GM23338 (cell line): Measurements from ENCODE around the gene HAPLN3. TPM values are rescaled to one million over a fixed set of nuclear protein-coding genes. Genes with fewer than 3 reads are reported as not detected.

Experiments used
- ATAC-seq: fragments of 200-7000 bp; cut with Tn5 transposase; 3 replicates; pipeline ENCODE4 v1.9.1; 2020
- DNase-seq: peaks from one replicate; pipeline ENCODE4 v3.0.0-alpha.2; 2015; ENCODE audit warnings: low spot score
- H2AFZ ChIP-seq: fragments of 200-600 bp; sonication (generic); 2 replicates; pipeline ENCODE4 v1.8.0; 2016; ENCODE audit warnings: antibody characterized with exemption, mild to moderate bottlenecking, moderate library complexity
- H3F3A ChIP-seq: fragments of 200-600 bp; sonication (generic); replicated peaks from 2 replicates; pipeline ENCODE4 v1.8.0; 2017; ENCODE audit warnings: antibody characterized with exemption, mixed run types, low read depth
- H3K27ac ChIP-seq: fragments of 200-600 bp; sonication (generic); 2 replicates; pipeline ENCODE4 v1.6.1; 2016; ENCODE audit warnings: low read depth
- H3K27me3 ChIP-seq: fragments of 200-600 bp; sonication (generic); 2 replicates; pipeline ENCODE4 v1.8.0; 2016; ENCODE audit warnings: mild to moderate bottlenecking, mixed run types, moderate library complexity; ENCODE audit not compliant: insufficient read depth
- H3K36me3 ChIP-seq: fragments of 200-600 bp; sonication (generic); 2 replicates; pipeline ENCODE4 v1.8.0; 2016; ENCODE audit warnings: mild to moderate bottlenecking; ENCODE audit not compliant: insufficient read depth
- H3K4me1 ChIP-seq: fragments of 200-600 bp; sonication (generic); 2 replicates; pipeline ENCODE4 v1.8.0; 2016; ENCODE audit warnings: mild to moderate bottlenecking, moderate library complexity; ENCODE audit not compliant: insufficient read depth
- H3K4me2 ChIP-seq: fragments of 200-600 bp; sonication (generic); 2 replicates; pipeline ENCODE4 v1.7.1; 2017; ENCODE audit warnings: mixed run types
- H3K4me3 ChIP-seq: fragments of 200-600 bp; sonication (generic); 2 replicates; pipeline ENCODE4 v1.6.1; 2016; ENCODE audit warnings: mixed run types
- H3K79me2 ChIP-seq: fragments of 200-600 bp; sonication (generic); replicated peaks from 2 replicates; pipeline ENCODE4 v1.8.0; 2017; ENCODE audit warnings: mild to moderate bottlenecking; ENCODE audit not compliant: insufficient read depth
- H3K9me2 ChIP-seq: fragments of 200-600 bp; sonication (generic); 2 replicates; pipeline ENCODE4 v1.8.0; 2017; ENCODE audit not compliant: insufficient read depth
- H4K20me1 ChIP-seq: fragments of 200-600 bp; sonication (generic); replicated peaks from 2 replicates; pipeline ENCODE4 v1.8.0; 2017; ENCODE audit warnings: mild to moderate bottlenecking; ENCODE audit not compliant: insufficient read depth
- H3K27ac Mint-ChIP-seq: 2 replicates; pipeline ENCODE4 v1.8.0; 2020; ENCODE audit warnings: inconsistent platforms, mild to moderate bottlenecking, moderate library complexity, mixed read lengths
- H3K27me3 Mint-ChIP-seq: 3 replicates; pipeline ENCODE4 v1.8.0; 2022; ENCODE audit warnings: low read depth, mild to moderate bottlenecking, moderate library complexity, mixed read lengths, inconsistent platforms; ENCODE audit not compliant: insufficient read depth, poor library complexity
- H3K36me3 Mint-ChIP-seq: 3 replicates; pipeline ENCODE4 v1.8.0; 2021; ENCODE audit warnings: low read depth, mild to moderate bottlenecking, inconsistent platforms, moderate library complexity, mixed read lengths
- H3K4me1 Mint-ChIP-seq: 3 replicates; pipeline ENCODE4 v1.8.0; 2020; ENCODE audit warnings: mild to moderate bottlenecking, inconsistent platforms, mixed read lengths
- H3K4me3 Mint-ChIP-seq: 3 replicates; pipeline ENCODE4 v1.8.0; 2021; ENCODE audit warnings: moderate library complexity, mild to moderate bottlenecking, inconsistent platforms, mixed read lengths
- H3K9me3 Mint-ChIP-seq: 3 replicates; pipeline ENCODE4 v1.8.0; 2020; ENCODE audit warnings: moderate library complexity, mild to moderate bottlenecking, inconsistent platforms, mixed read lengths
- CREB1 ChIP-seq: fragments of 250-450 bp; sonication (Bioruptor Pico); IDR thresholded peaks from 2 replicates; pipeline ENCODE4 v1.5.0; 2020; ENCODE audit warnings: low read depth, mild to moderate bottlenecking, moderate library complexity
- EZH2 ChIP-seq: fragments of 200-600 bp; sonication (generic); IDR thresholded peaks from one replicate; pipeline ENCODE4 v1.8.0; 2017; ENCODE audit warnings: antibody characterized with exemption, mild to moderate bottlenecking, low read depth; ENCODE audit not compliant: unreplicated experiment
- EZH2phosphoT487 ChIP-seq: fragments of 200-600 bp; sonication (generic); IDR thresholded peaks from one replicate; pipeline ENCODE4 v1.8.1; 2018; ENCODE audit warnings: antibody characterized with exemption; ENCODE audit not compliant: unreplicated experiment
- JUNB ChIP-seq: IDR thresholded peaks from one replicate; pipeline ENCODE4 v1.6.1; 2016; ENCODE audit warnings: antibody characterized with exemption; ENCODE audit not compliant: unreplicated experiment
- NANOG ChIP-seq: IDR thresholded peaks from 2 replicates; pipeline ENCODE4 v1.6.1; 2016; ENCODE audit warnings: antibody characterized with exemption, borderline replicate concordance
- POLR2AphosphoS5 ChIP-seq: IDR thresholded peaks from 2 replicates; pipeline ENCODE4 v1.6.1; 2016; ENCODE audit warnings: antibody characterized with exemption, low read depth
- STAT1 ChIP-seq: IDR thresholded peaks from one replicate; pipeline ENCODE4 v1.6.1; 2016; ENCODE audit warnings: antibody characterized with exemption; ENCODE audit not compliant: unreplicated experiment
- ZNF114 ChIP-seq: fragments of 250-450 bp; sonication (Bioruptor Pico); IDR thresholded peaks from 2 replicates; pipeline ENCODE4 v1.5.0; 2020; ENCODE audit warnings: mild to moderate bottlenecking, moderate library complexity
- polyA plus RNA-seq: library from polyadenylated mRNA; unstranded; fragments of >200 nt; fragmentation: Nextera tagmentation; extraction: Ambion mirVana; gene quantifications from 2 replicates; pipeline ENCODE4 v1.2.1, GENCODE V29; 2016
- total RNA-seq: library from RNA; depleted of rRNA; stranded (reverse); fragments of >200 nt; shearing (Covaris generic); gene quantifications from 2 replicates; pipeline ENCODE4 v1.2.3, GENCODE V29; 2014
- TF ChIP-seq, protein P1 (sequence below): IDR thresholded peaks from one replicate; pipeline ENCODE4 v1.6.1; 2018; ENCODE audit warnings: antibody characterized with exemption; ENCODE audit not compliant: unreplicated experiment
- TF ChIP-seq, protein P2 (sequence below): IDR thresholded peaks from 2 replicates; pipeline ENCODE4 v1.6.1; 2016; ENCODE audit warnings: antibody characterized with exemption
- TF ChIP-seq, protein P3 (sequence below), 2 experiments: fragments of 200-600 bp in 1 of 2; sonication (generic) in 1 of 2; conservative IDR thresholded peaks; 2 replicates each; pipeline versions ENCODE4 v1.5.1 to v1.6.1; 2016 to 2017; ENCODE audit warnings: antibody characterized with exemption in 2 of 2, low read depth in 2 of 2, mild to moderate bottlenecking in 2 of 2, moderate library complexity in 1 of 2

The HAPLN3 gene
- total and polyA plus RNA-seq, 2 experiments from 2014 or later: 22.7 to 62.6 TPM

DNA sequence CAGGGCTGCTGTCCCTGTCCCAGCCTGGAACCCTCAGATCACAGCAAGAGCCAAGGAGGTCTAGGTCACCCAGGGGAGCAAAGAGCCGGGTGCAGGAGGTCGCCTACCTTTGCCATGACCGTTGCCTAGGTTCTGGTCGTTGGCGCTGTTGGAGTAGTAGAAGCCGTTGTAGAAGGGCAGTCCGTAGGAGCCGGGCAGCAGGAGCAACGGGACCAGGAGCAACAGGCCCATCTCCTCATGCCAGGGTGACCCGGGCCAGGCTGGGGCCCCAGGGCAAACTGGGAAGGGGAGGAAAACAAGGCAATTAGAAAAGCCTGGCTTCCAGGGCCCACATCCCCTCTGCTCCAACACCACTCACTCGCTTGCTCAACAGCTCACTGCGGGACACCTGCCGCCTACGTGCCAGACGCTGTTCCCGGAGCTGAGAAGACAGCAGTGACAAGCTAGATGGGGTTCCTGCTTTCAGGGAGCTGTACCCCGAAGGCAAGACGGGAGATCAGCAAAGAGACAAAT, 8.2 kb downstream of the HAPLN3 start (continued):
- TF ChIP-seq, protein P1, sequence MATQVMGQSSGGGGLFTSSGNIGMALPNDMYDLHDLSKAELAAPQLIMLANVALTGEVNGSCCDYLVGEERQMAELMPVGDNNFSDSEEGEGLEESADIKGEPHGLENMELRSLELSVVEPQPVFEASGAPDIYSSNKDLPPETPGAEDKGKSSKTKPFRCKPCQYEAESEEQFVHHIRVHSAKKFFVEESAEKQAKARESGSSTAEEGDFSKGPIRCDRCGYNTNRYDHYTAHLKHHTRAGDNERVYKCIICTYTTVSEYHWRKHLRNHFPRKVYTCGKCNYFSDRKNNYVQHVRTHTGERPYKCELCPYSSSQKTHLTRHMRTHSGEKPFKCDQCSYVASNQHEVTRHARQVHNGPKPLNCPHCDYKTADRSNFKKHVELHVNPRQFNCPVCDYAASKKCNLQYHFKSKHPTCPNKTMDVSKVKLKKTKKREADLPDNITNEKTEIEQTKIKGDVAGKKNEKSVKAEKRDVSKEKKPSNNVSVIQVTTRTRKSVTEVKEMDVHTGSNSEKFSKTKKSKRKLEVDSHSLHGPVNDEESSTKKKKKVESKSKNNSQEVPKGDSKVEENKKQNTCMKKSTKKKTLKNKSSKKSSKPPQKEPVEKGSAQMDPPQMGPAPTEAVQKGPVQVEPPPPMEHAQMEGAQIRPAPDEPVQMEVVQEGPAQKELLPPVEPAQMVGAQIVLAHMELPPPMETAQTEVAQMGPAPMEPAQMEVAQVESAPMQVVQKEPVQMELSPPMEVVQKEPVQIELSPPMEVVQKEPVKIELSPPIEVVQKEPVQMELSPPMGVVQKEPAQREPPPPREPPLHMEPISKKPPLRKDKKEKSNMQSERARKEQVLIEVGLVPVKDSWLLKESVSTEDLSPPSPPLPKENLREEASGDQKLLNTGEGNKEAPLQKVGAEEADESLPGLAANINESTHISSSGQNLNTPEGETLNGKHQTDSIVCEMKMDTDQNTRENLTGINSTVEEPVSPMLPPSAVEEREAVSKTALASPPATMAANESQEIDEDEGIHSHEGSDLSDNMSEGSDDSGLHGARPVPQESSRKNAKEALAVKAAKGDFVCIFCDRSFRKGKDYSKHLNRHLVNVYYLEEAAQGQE: no peak
- TF ChIP-seq CREB1 (CRISPR knock-in tag) (no peak), JUNB (no peak), NANOG (no peak)
- TF ChIP-seq, protein P2, sequence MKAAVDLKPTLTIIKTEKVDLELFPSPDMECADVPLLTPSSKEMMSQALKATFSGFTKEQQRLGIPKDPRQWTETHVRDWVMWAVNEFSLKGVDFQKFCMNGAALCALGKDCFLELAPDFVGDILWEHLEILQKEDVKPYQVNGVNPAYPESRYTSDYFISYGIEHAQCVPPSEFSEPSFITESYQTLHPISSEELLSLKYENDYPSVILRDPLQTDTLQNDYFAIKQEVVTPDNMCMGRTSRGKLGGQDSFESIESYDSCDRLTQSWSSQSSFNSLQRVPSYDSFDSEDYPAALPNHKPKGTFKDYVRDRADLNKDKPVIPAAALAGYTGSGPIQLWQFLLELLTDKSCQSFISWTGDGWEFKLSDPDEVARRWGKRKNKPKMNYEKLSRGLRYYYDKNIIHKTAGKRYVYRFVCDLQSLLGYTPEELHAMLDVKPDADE: no peak

DNA sequence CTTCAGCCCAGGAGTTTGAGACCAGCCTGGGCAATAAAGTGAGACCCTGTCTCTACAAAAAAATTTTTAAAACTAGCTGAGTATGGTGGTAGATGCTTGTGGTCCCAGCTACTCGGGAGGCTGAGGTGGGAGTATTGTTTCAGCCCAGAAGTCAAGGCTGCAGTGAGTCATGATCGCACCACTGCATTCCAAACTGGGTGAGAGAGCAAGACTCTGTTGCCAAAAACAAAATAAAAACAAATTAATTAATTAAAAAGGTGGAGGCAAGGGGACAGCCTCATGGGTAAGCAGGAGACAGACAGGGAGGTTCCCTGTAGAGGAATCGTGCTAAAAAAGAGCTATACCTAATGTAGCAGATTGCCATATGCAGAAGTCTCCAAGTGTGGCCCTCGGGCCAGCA, 12.6 kb downstream of the HAPLN3 start:
- TF ChIP-seq STAT1: no peak
- TF ChIP-seq EZH2phosphoT487: no peak
- no peak for TF ChIP-seq CREB1 (CRISPR knock-in tag)
- TF ChIP-seq, protein P2: no peak
- no peak for TF ChIP-seq ZNF114
- no peak for TF ChIP-seq NANOG
- TF ChIP-seq, protein P3, sequence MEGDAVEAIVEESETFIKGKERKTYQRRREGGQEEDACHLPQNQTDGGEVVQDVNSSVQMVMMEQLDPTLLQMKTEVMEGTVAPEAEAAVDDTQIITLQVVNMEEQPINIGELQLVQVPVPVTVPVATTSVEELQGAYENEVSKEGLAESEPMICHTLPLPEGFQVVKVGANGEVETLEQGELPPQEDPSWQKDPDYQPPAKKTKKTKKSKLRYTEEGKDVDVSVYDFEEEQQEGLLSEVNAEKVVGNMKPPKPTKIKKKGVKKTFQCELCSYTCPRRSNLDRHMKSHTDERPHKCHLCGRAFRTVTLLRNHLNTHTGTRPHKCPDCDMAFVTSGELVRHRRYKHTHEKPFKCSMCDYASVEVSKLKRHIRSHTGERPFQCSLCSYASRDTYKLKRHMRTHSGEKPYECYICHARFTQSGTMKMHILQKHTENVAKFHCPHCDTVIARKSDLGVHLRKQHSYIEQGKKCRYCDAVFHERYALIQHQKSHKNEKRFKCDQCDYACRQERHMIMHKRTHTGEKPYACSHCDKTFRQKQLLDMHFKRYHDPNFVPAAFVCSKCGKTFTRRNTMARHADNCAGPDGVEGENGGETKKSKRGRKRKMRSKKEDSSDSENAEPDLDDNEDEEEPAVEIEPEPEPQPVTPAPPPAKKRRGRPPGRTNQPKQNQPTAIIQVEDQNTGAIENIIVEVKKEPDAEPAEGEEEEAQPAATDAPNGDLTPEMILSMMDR (conservative IDR thresholded peaks at IDR 0.05; ENCODE audit: low read depth in 2 of 2): no peak
- no peak for TF ChIP-seq EZH2
- no peak for TF ChIP-seq POLR2AphosphoS5
- Histone ChIP-seq H3K79me2 (peaks cover 5% of the 10 kb centered on the region; the same call in 1 of the 2 replicates), H3K27me3 (no peaks in the 10 kb centered on the region), H2AFZ (no peak overlapping the region), H3K4me3 (no peak overlapping the region), H3F3A (0 out of 2 replicates have a peak, but pooled peaks cover 10% of the 10 kb centered on the region), H3K9me2 (no peaks in the 10 kb centered on the region), H3K4me1 (peaks cover 3% of the 10 kb centered on the region; the same call in 1 of the 2 replicates), H4K20me1 (no peaks in the 10 kb centered on the region), H3K27ac (no peak overlapping the region), H3K4me2 (no peak overlapping the region), H3K36me3 (no peaks in the 10 kb centered on the region; the same call in 1 of the 2 replicates)
- peaks cover 12% of the 10 kb centered on the region for H3K4me1 Mint-ChIP-seq
- ATAC-seq (no peak), DNase-seq (no peak)
- H3K9me3 Mint-ChIP-seq: no peaks in the 10 kb centered on the region
- peaks cover 15% of the 10 kb centered on the region for H3K27me3 Mint-ChIP-seq
- no peak overlapping the region for H3K4me3 Mint-ChIP-seq
- H3K27ac Mint-ChIP-seq: no peak overlapping the region
- peaks cover 63% of the 10 kb centered on the region for H3K36me3 Mint-ChIP-seq
